Suppressor macrophage (primary cell): ENCODE measurements around the gene MRPL17.
"Not testable (repeated sequence)": the region's sequence is repeated elsewhere in the genome, so short reads cannot be mapped to it uniquely, and the experiment has no call there.

Source experiments
- DNase-seq, 4 experiments: peaks; one replicate each; pipeline ENCODE4 v3.0.0-alpha.2; 2020 to 2022
- total RNA-seq, 17 experiments: gene quantifications; one replicate each; lab custom pipeline; 2026; ENCODE audit warnings: mixed read lengths in 6 of 17, inconsistent platforms in 3 of 17; lab: John Stamatoyannopoulos, UW

Gene MRPL17
- 21.3 to 78.8 (median 36.4) reads per million in 17 experiments for total RNA-seq

DNA sequence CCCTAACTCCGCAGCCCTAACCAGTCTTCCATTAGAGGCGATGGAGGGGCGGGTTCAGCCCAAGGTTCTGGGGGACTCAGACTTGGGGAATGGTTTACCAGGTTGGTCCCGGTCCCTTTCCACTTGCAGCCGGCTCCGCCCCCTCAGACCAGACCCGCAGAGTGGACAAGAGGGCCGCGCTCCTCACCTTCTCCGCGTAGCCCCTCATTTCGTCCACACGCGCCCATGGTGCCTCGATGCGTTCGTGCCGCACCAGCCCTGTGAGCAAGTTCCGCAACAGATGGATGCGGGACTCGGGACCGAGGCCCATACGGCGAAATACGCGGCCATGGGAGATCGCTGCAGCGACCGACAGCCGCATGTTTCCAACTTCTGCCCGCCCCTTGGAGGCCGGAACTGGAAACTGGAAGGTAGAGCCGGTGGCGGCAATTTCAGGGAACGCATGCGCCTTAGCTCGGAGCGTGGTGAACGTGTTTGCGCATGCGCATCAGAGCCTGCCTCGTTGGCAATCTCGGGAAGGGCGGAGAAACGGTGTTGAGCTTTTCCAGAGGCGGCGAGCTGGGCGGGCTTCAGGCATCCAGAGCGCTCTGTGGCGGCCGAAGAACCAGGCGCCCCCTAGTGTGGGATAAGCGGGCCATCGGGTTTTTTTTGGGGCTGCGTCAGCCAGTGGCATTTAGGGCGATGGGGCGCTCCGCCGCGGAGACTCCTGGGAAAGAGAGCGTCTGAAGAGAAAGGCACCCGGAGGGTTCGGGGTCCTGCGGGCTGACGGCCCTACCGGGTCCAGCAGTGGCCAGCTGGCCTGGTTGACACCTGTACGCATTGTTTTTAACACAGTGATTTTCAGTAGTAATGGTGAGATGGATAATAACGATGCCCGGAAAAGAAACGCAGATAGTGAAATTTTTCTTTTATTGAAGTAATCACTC is at the start of gene MRPL17:
MRPL17 (minus strand) TSS at position 405 of the 926 bp plus-strand sequence; CDS start at position 361, 44 bp downstream.
- DNase-seq = peak; percentile 99 to 100 (median 100)

DNA sequence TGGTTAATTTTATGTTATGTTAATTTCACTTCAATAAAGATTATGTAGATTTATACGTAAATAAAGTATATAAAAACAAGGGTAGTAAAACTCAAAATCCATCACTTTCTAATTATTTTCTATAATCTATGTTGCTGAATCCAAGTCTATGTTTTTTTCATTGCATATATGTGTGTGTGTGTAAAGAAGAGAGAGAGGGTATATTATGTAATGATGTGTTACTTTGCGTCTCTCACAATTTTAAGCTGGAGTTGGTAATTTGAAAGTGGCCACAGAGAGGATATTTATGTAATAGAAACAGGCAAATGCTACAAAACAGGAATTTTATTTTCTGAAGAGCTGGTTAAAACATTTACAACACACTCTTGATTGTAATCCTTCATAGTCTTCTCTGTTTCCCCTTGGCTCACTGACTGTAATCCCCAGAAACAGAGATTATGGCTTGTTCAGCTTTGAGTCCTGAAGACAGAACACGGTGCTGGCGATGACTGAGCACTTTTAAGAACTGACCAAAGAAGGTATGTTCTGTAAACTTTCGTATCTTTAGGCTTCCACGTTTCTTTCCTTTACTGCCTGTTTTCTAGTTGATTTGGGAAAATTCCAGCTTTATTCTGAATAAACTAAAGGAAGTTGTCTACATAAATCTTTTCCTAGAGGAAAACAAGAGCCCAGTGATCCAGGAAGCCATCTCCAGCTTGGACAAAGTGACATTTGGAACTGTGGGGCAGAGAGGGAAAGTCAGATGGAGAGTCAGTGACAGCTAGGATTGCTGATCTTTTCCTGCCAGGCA is 45.0 kb upstream of the MRPL17 start:
- DNase-seq = no peak

DNA sequence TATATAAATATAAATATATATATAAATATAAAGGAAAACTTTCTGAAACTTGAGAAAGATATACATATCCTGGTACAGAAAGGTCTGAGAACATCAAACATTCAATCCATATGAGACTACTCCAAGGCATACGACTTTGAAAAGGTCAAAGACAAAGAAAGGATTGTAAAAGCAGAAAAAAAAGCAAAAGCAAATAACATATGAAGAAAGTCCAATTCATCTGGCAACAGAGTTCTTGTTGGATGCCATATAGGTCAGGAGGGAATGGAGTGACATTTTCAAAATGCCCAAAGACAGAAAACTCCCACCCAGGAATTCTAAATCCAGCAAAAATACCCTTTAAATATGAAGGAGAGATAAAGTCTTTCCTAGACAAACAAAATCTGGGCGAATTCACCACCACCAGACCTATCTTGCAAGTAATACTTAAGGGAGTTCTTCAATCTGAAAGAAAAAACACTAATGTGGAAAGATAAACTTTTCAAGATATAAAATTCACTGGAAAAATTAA is 42.3 kb upstream of the MRPL17 start:
- DNase-seq = no peak

DNA sequence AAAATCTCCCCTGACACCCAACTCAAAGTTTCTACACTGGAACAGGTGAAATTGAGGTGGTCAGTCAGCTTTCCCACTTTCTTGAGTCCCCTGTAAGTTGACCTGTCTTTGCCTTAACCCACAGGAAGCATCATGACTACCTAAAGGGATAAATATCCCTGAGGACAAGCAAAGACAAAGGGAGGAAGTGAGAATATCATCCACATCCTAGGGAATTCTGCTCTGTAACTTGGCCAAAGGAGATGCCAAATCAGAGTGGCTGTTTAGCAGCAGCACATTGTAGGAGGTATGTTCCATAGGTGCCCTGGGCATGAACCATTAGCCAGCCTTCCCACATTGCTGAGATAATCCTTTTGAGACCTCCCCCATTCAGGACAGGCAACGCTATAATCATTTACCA is 40.9 kb upstream of the MRPL17 start:
- DNase-seq = no peak

DNA sequence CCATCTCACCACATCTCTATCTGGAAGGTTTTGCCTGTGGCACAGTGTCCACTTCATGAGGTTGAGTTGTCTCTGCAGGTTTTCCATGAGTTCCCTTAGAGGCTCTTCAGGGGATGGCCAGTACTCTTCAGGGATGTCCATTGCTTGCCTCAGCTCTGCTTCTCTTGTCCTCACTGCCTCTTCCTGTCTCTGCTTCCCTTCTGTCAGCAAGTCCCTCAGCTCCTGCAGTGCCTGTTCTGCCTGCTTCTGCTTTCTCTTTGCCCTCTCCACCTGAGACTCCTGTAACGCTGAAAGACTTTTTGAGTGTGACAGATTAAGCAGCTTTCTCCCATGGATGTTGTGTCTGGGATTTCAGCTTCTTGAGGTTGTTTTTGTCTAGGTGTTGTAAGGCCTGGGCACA is 38.2 kb upstream of the MRPL17 start:
- DNase-seq = peak in 3 of 4 experiments; percentile 13 to 37 (median 21)

DNA sequence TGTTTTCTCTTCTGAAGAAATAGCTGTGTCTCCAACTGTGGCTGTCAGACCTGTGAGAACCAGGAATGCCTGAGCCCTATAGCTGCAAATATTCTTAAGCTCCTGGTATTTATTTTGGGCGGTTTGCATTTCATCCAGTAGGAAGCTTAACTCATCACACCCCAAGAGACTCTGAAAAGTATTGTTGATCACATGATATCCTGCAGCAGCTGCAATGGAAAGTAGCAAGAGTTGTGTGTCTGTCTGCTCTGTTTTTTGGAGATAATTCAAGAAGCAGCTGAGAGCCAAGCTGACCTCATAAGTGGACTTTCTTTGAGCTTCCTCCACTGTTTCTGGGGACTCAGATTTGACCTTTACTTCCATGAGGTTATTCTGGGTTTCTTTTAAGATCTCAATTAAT is 36.4 kb upstream of the MRPL17 start:
- DNase-seq = no peak

DNA sequence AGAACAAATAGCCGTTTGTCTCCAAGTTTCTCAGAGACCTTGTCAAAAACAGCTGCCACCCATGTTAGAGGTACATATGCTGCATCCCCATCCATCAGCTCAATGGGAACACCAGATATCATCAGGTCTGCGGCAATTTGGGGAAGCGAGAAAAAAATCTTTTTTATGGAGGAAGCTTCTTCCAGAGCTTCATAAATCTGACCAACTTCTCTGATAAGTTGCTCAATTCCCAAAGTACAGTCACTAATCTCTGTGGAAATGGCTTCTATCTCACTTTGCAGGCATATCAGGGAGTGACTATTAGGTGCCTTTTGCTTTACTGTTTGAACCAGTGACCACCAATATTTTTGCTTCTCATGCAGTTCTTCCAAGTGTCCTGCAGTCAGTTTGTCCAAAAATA is 34.3 kb upstream of the MRPL17 start:
- DNase-seq = peak; percentile 20 to 68 (median 43)

DNA sequence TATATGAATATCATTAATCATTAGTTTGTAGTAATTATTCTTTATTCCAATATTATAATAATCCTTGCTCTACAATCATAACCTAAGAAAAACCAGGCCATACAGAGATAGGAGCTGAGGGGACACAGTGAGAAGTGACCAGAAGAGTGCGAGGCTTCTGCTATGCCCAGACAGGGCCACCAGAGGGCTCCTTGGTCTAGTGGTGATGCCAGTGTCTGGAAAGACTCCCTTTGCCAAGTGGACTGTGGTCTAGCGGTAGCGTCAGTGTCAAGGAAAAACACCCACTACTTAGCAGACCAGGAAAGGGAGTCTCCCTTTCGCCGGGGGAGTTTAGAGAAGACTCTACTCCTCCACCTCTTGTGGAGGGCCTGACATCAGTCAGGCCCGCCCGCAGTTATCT is 28.4 kb upstream of the MRPL17 start:
- DNase-seq = peak; percentile 37 to 49 (median 38)

DNA sequence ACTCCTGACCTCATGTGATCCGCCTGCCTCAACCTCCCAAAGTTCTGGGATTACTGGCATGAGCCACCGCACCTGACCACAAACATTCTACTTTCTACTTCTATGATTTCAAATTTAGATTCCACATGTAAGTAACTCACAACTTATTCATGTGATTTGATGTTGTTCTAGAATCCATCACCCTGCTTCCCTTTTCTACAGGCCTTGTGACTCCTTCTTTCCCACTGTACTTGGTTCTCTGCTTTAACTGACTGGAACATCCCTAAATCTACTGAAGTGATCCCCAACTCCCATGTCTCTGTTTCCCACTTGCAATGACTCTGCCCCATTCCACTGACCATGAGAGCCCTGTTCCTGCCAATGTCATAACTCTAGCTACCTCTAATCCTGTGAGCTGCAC is 25.7 kb upstream of the MRPL17 start:
- DNase-seq = peak; percentile 27 to 66 (median 55)

DNA sequence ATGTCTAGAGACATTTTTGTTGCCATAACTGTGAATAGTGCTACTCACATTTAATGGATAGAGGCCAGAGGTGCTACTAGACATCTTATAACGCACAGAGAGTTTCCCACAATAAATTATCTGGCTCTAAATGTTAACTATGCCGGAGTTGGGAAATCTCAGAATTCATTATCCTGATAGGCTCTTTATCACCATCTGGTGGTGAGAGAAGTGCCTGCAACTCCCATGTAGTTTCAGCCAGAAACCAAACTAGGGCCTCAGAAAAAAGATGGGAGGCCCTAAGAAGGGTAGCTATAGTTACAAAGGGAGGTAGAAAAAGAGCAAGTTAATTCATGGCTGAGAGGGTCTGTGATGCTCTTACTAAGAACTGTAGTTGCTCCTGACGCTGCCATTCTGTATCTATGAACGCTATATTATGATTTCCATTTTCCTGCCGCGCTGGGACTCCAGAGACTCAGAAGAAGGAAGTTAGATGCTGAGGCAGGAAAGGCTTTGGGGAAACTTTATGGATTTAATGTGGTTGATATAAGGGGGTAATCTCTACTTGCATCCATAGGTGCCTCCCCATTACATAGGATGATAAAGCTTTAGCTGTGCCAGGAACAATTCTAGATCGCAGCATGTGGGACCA is 22.9 kb upstream of the MRPL17 start:
- DNase-seq = peak; percentile 64 to 82 (median 74)

DNA sequence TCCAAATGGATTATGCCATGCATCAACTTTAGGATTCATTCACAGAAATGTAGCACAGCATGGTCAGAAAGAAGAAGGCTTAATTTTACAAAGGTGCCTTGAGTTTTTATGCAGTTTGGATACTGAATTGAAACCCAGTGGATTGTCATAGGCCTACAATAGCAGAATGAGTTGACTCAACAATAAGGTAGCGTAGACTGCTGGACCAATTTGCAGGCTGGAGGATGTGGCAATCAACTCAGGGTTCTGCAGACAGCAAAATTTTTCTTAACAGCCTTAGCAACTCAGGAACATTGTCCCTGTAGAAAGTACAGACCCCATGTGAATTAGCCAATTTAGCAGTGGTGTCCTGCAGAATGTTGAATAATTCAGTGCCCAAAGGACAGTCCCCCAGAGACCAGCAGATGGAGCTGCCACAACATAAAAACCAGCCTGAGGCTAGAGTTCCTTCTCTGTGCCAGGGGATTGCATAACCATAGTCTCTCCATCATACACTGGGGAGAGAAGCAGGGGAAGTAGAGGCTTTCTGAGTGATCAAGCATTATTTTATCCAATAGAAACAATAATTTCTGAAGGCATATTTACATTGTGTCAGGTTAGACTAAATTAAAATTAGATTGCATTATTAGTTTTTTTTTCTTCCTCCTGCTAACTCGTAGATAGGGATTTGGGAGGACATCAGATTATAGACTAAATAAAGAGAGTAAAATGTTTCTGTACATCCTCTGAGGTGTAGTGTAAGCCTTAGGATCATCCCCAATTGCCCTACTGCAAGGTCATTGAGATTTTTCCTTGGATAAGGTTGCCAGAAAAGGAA is 20.3 kb upstream of the MRPL17 start:
- DNase-seq = peak; percentile 86 to 94 (median 90)

DNA sequence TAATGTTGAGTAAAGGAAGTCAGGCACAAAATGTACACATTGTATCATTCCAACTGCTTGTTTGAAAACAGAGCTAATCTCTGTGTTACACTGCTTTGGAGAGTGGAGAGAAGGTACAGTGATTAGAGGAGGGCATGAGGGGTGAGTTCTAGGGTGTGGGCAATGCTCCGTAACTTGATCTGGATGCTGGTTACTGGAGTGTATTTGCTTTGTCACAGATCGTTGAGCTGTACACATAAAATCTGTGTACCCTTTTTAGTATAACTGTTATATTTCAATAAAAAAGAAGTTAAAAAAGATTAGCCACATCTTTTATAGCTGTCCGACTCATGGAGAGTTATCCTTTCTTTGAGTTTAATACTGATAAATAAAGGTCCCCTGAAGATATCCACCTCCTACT is 18.8 kb upstream of the MRPL17 start:
- not testable (repeated sequence) for DNase-seq

DNA sequence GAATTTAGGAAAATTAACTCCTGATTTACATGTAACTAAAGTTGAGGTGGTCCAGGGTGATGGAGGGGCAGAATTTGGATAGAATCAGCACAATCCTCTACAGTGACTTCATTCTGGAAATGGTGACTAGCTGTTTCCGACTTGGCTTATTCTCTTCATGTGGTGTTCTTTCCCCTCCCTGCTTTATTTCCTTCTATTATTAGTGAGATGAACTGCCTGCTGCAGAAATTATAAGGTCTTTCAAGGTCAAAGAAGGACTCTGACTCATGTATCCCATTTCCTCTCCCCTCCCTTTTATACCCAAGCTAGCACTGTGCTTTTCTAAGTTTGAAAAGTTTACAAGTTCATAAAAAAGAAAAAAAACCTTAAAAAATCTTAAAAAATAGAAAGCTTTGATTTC is 12.2 kb upstream of the MRPL17 start:
- peak in 2 of 4 experiments; percentile 42 to 57 for DNase-seq

DNA sequence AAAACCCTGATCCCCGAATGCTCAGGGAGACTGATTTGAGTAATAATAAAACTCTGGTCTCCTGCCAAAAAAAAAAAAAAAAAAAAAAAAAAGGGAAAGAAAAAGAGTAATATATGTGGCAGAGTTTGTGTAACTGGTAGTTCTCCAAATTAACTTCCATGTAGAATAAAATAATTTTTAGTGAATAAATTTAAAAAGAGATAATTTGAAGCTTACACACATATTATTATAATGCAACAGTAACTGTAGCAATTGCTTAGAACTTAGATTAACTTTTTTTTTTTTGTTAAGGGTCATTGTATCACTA is 11.0 kb upstream of the MRPL17 start:
- DNase-seq = no peak

DNA sequence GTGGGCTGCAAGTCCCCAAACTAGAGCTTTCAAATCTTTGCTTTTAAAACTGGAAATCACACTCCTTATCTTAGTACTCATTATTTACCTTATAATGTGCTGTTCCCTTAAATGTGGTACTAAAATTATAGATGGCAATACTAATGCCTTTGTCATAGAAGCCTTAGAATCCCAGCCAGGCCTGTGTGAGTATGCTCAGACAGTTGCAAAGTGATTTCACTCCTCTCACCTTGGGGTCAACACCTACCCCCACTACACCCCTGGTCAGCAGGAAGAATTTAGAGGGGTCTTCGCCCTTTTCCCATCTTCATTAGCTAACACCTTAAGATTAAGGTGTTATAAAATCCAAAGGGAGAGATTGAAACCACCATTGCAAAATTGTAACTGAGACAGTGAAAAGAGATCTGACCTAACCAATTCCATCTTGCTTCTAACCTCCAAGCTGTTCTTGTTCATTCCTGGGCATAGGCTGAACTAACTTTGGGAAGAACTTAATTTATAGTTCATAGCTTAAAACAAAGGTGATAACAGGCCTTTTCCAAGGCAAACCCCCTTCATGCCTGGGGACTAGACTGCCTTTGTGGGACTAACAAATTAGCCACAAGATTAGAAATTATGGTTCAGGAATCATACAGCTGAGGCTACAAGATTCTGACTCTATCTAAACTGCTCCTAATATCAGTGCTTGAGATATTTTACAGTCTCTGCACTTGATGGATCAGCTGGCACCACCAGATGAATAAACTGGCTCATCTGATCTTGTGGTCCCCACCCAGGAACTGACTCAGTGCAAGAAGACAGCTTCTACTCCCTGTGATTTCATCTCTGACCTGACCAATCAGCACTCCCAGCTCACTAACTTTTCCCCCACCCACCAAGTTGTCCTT is 10.4 kb upstream of the MRPL17 start:
- peak; percentile 78 to 92 (median 80) for DNase-seq

DNA sequence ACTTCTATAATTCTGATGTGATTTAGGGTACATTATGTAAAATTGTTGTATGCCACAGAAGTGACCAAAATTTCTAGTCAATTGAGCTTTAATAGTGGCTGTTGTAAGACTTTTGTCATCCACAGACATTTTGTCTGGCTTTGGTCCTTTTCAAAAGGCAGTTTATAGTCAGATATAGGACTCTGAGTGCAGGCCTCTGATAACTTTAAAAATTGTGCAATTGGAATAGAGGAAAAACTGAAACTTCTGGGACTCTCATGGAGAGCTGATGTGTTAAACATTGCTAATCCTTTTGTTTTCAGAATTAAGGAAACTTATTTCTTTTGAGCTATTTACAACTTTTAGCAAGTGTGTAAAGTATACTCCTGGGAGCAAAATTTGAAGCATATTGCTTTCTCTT is 9.0 kb upstream of the MRPL17 start:
- no peak for DNase-seq

DNA sequence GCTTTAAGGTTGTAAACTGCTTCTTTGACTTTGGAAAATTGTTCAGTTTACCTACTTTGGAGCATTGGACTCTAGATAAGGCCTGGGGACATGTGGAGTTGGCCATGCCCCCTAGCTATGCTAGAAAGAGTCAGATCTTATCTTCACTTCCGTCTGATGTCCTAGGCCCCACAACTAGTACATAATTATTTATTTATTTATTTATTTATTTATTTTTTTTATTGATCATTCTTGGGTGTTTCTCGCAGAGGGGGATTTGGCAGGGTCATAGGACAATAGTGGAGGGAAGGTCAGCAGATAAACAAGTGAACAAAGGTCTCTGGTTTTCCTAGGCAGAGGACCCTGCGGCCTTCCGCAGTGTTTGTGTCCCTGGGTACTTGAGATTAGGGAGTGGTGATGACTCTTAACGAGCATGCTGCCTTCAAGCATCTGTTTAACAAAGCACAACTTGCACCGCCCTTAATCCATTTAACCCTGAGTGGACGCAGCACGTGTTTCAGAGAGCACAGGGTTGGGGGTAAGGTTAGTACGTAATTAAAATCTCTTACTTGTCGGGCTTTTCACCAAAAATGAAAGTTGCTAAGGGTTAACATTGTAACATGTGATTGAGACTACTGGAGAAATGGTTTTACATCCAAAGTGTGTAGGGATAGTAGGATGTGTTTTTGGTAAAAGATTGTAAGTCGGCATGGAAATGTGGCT is 7.4 kb upstream of the MRPL17 start:
- not testable (repeated sequence) for DNase-seq

DNA sequence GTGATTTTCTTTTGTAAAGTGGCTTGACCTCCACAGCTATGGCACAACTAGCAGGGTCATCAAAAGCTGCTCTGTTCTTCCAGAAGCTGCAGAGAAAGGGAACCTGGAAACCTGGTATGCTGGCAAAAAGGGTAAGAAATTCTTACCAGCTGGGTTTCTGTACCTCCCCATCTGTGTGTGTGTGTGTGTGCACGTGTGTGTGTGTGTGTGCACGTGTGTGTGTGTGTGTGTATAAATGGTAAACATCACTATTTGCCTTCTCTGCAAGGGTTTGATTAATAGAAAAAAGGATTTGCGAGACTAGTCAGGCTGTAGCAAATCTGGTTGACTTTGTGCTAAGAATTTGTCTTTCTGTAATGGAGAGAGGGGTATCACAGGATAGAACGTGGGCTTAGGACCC is 4.7 kb upstream of the MRPL17 start:
- DNase-seq = no peak

DNA sequence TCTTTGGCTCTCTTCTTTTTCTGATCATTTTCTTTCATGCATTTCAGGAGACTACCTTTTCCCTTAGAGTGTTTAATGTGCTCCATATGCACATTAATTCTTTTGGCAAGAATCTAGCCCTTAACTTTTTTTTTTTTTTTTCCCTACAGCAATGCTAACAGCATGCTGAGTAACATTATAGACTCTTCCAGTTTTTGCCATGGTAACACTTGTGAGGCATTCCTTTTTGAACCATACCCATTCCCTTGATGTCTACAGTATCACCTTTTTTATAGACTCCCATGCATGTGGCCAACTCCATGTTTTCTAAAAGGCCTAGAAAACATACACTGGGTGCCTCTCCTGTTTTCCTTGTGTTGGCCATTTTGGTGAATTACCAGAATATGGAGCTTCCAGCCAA is 2.9 kb upstream of the MRPL17 start:
- no peak for DNase-seq

DNA sequence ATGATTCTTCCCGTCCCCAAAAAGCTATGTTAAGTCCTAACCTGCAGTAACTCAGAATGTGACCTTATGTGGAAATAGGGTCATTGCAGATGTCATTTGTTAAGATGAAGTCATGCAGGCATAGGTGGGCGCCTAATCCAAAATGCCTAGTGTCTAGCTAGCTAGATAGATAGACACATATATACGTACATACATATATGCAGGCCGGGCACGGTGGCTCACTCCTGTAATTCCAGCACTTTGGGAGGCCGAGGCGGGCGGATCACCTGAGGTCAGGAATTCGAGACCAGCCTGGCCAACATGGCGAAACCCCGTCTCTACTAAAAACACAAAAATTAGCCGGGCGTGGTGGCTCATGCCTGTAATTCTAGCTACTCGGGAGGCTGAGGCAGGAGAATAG is 928 bp upstream of the MRPL17 start:
- peak in 3 of 4 experiments; percentile 23 to 43 (median 26) for DNase-seq
